ENCODE measurements around the gene ZDHHC1. TPM values are rescaled to one million over a fixed set of nuclear protein-coding genes. Genes with fewer than 3 reads are reported as not detected.

ZDHHC1 gene
- total and polyA plus RNA-seq, 2 of the 13 experiments (the other 11 are each of a cell fraction or from before 2014, with no cell fraction given): 0.51 to 1.1 TPM

GRCh38 chr16:67430504-67430976 lies 14.3 kb upstream of the ZDHHC1 start (continued):
- TF ChIP-seq SNAPC5 (CRISPR knock-in tag; IDR thresholded peaks at IDR 0.05; ENCODE audit: borderline replicate concordance) (no peak), GATAD2A (CRISPR knock-in tag; IDR thresholded peaks at IDR 0.05) (no peak), ZNF207 (IDR thresholded peaks at IDR 0.05; ENCODE audit: borderline replicate concordance) (no peak), ZNF430 (CRISPR knock-in tag; IDR thresholded peaks at IDR 0.05) (peak; percentile 96; the same call in 1 of the 2 replicates), GABPB1 (CRISPR knock-in tag; IDR thresholded peaks at IDR 0.05) (peak; percentile 70; the same call in 1 of the 2 replicates), ZNF362 (CRISPR knock-in tag; IDR thresholded peaks at IDR 0.05; ENCODE audit: borderline replicate concordance) (peak; percentile 51), ZNF12 (CRISPR knock-in tag; IDR thresholded peaks at IDR 0.05) (0 out of 2 replicates have a peak, but pooled peaks have one; percentile 9), TCF7L2 (IDR thresholded peaks at IDR 0.05; ENCODE audit: low read depth, low read length) (no peak), BRF2 (CRISPR knock-in tag; IDR thresholded peaks at IDR 0.05) (no peak; the same call in 1 of the 2 replicates), ZNF644 (CRISPR knock-in tag; IDR thresholded peaks at IDR 0.05; ENCODE audit: low read depth) (no peak), HHEX (CRISPR knock-in tag; IDR thresholded peaks at IDR 0.05) (no peak), REXO4 (CRISPR knock-in tag; IDR thresholded peaks at IDR 0.05; ENCODE audit: borderline replicate concordance) (no peak), ZNF75D (CRISPR knock-in tag; IDR thresholded peaks at IDR 0.05; ENCODE audit: borderline replicate concordance) (no peak; the same call in 1 of the 2 replicates), TFAP4 (IDR thresholded peaks at IDR 0.05; ENCODE audit: borderline replicate concordance, low read depth) (peak; percentile 12; the same call in 1 of the 2 replicates), SALL1 (CRISPR knock-in tag; IDR thresholded peaks at IDR 0.05) (peak; percentile 79), RAD51 (IDR thresholded peaks at IDR 0.05; ENCODE audit: borderline replicate concordance) (no peak), RBFOX2 (IDR thresholded peaks at IDR 0.05; ENCODE audit: low read depth, low read length) (peak; percentile 86), ZNF782 (CRISPR knock-in tag; IDR thresholded peaks at IDR 0.05; ENCODE audit: borderline replicate concordance) (peak; percentile 91; the same call in 1 of the 2 replicates), CAMTA2 (CRISPR knock-in tag; IDR thresholded peaks at IDR 0.05; ENCODE audit: borderline replicate concordance) (peak; percentile 74; the same call in 1 of the 2 replicates), ZNF432 (CRISPR knock-in tag; IDR thresholded peaks at IDR 0.05; ENCODE audit: borderline replicate concordance) (no peak), DNMT1 (CRISPR knock-in tag; IDR thresholded peaks at IDR 0.05) (peak; percentile 90; the same call in 1 of the 2 replicates), IRF9 (CRISPR knock-in tag; IDR thresholded peaks at IDR 0.05; ENCODE audit: borderline replicate concordance) (peak; percentile 91), LRRFIP1 (CRISPR knock-in tag; conservative IDR thresholded peaks at IDR 0.05) (no peak), ZMAT3 (CRISPR knock-in tag; conservative IDR thresholded peaks at IDR 0.05) (peak; percentile 96), ZNF224 (CRISPR knock-in tag; IDR thresholded peaks at IDR 0.05) (no peak)

Data from HepG2 (cell line).